MM.1S (cell line): ENCODE results near the gene CCDC148.

Source experiments
- DNase-seq: peaks from one replicate; pipeline ENCODE4 v3.0.0-alpha.2; 2015
- H2AFZ ChIP-seq: fragments of 300-600 bp; sonication (generic); 2 replicates; pipeline ENCODE4 v1.6.0; 2016; ENCODE audit warnings: antibody characterized with exemption, low read length
- H3F3A ChIP-seq: fragments of 300-600 bp; sonication (generic); 2 replicates; pipeline ENCODE4 v1.6.1; 2016; ENCODE audit warnings: mild to moderate bottlenecking, antibody characterized with exemption, low read length, moderate library complexity, mixed read lengths; ENCODE audit not compliant: insufficient read depth
- H3K27ac ChIP-seq: fragments of 300-600 bp; sonication (generic); 2 replicates; pipeline ENCODE4 v1.5.1; 2016; ENCODE audit warnings: mild to moderate bottlenecking, low read length
- H3K27me3 ChIP-seq: fragments of 300-600 bp; sonication (generic); replicated peaks from 2 replicates; pipeline ENCODE4 v1.6.0; 2016; ENCODE audit warnings: low read length; ENCODE audit not compliant: insufficient read depth
- H3K36me3 ChIP-seq: fragments of 300-600 bp; sonication (generic); replicated peaks from 2 replicates; pipeline ENCODE4 v1.6.1; 2016; ENCODE audit warnings: mild to moderate bottlenecking, low read length, mixed read lengths; ENCODE audit not compliant: insufficient read depth
- H3K4me1 ChIP-seq: fragments of 300-600 bp; sonication (generic); 2 replicates; pipeline ENCODE4 v1.6.1; 2016; ENCODE audit warnings: low read length, mixed read lengths
- H3K4me2 ChIP-seq: fragments of 300-600 bp; sonication (generic); 2 replicates; pipeline ENCODE4 v1.6.0; 2016; ENCODE audit warnings: low read depth, low read length
- H3K4me3 ChIP-seq: fragments of 300-600 bp; sonication (generic); 2 replicates; pipeline ENCODE4 v1.5.1; 2016; ENCODE audit warnings: low read length, mixed read lengths
- H3K79me2 ChIP-seq: fragments of 300-600 bp; sonication (generic); 2 replicates; pipeline ENCODE4 v1.6.1; 2016; ENCODE audit warnings: mixed run types, low read length, mixed read lengths
- H3K9ac ChIP-seq: fragments of 300-600 bp; sonication (generic); 2 replicates; pipeline ENCODE4 v1.6.1; 2016; ENCODE audit warnings: low read length, mixed read lengths
- H3K9me2 ChIP-seq: fragments of 300-600 bp; sonication (generic); replicated peaks from 2 replicates; pipeline ENCODE4 v1.6.1; 2016; ENCODE audit warnings: mild to moderate bottlenecking, low read length, mixed read lengths; ENCODE audit not compliant: insufficient read depth
- H3K9me3 ChIP-seq: fragments of 300-600 bp; sonication (generic); replicated peaks from 2 replicates; pipeline ENCODE4 v1.6.1; 2016; ENCODE audit warnings: mild to moderate bottlenecking, low read length, mixed read lengths; ENCODE audit not compliant: insufficient read depth
- H4K20me1 ChIP-seq: fragments of 300-600 bp; sonication (generic); 2 replicates; pipeline ENCODE4 v1.6.1; 2016; ENCODE audit warnings: mild to moderate bottlenecking, low read length, moderate library complexity, mixed read lengths; ENCODE audit not compliant: insufficient read depth
- EZH2 ChIP-seq: fragments of 300-600 bp; sonication (generic); optimal IDR thresholded peaks from 2 replicates; pipeline ENCODE3; 2017; ENCODE audit warnings: low read depth, mild to moderate bottlenecking, antibody characterized with exemption, low read length, mixed read lengths
- EZH2phosphoT487 ChIP-seq: fragments of 300-600 bp; sonication (generic); IDR thresholded peaks from 2 replicates; pipeline ENCODE4 v1.6.1; 2018; ENCODE audit warnings: antibody characterized with exemption, low read length
- TF ChIP-seq, protein P1 (sequence below): fragments of 300-600 bp; sonication (generic); IDR thresholded peaks from 2 replicates; pipeline ENCODE4 v1.5.1; 2016; ENCODE audit warnings: antibody characterized with exemption, low read length, mixed read lengths

CCDC148 gene

DNA sequence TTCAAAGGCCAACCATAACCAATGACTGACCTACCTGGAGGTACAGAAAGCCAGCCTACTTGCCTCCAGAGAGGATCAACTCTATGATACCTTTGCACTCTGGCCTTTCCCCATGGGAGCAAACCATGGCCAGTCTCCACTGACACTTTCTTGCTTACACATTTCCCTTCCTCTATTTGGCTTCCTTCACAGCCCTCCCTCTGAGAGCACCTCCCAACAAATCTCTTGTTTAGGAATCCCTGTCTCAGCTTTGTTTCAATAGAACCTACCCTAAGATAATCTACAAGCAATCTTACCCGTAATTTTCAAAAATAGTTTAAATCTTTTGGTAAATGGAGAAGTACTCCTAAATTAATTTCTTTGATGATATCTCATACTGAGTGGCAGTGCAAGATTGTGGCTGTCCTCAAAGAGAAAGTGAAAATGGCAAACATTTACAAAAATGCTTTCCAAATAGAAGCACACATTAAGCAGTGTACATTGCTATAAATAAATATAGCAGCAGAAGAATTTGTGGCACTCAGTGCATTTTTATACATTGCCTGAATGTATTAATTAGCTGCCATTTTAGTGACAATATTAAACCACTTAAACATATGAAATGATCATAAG is 140.6 kb downstream of the CCDC148 start:
- Histone ChIP-seq H3K27me3 (no peaks in the 10 kb centered on the region), H3K4me3 (no peak overlapping the region), H3K4me1 (peaks cover 25% of the 10 kb centered on the region), H3K9me2 (no peaks in the 10 kb centered on the region), H3K27ac (no peak overlapping the region), H3K79me2 (no peaks in the 10 kb centered on the region), H4K20me1 (no peaks in the 10 kb centered on the region), H2AFZ (peak overlapping the region; percentile 36), H3K36me3 (no peaks in the 10 kb centered on the region), H3F3A (no peaks in the 10 kb centered on the region), H3K9me3 (no peaks in the 10 kb centered on the region), H3K4me2 (peak overlapping the region; percentile 45; the same call in 1 of the 2 replicates), H3K9ac (no peak overlapping the region)
- DNase-seq, result peak; percentile 43
- TF ChIP-seq, protein P1, sequence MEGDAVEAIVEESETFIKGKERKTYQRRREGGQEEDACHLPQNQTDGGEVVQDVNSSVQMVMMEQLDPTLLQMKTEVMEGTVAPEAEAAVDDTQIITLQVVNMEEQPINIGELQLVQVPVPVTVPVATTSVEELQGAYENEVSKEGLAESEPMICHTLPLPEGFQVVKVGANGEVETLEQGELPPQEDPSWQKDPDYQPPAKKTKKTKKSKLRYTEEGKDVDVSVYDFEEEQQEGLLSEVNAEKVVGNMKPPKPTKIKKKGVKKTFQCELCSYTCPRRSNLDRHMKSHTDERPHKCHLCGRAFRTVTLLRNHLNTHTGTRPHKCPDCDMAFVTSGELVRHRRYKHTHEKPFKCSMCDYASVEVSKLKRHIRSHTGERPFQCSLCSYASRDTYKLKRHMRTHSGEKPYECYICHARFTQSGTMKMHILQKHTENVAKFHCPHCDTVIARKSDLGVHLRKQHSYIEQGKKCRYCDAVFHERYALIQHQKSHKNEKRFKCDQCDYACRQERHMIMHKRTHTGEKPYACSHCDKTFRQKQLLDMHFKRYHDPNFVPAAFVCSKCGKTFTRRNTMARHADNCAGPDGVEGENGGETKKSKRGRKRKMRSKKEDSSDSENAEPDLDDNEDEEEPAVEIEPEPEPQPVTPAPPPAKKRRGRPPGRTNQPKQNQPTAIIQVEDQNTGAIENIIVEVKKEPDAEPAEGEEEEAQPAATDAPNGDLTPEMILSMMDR, result no peak
- no peak for TF ChIP-seq EZH2
- TF ChIP-seq EZH2phosphoT487, result no peak

DNA sequence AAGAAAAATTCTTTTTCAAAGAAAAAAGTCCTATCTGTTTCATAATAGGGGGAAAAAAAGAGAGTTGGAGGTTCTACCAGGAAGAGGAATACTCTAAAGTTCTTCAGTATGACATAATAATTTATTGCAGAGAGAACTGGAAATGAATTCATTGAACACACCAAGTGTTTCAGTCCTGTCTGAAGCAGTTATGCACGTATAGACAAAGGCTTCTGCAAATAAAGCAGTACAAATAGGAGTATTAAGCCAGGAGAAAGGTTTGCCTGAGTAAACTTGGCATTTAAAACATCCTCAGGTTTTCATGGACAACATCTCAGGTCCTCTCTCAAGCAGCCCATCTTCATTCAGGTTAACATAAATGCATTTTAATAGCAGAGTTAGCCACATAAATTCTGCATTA is 141.6 kb downstream of the CCDC148 start:
- Histone ChIP-seq H3K9me2 (no peaks in the 10 kb centered on the region), H3K9me3 (no peaks in the 10 kb centered on the region)
- TF ChIP-seq, protein P1, result no peak
- no peak for TF ChIP-seq EZH2
- TF ChIP-seq EZH2phosphoT487, result no peak

DNA sequence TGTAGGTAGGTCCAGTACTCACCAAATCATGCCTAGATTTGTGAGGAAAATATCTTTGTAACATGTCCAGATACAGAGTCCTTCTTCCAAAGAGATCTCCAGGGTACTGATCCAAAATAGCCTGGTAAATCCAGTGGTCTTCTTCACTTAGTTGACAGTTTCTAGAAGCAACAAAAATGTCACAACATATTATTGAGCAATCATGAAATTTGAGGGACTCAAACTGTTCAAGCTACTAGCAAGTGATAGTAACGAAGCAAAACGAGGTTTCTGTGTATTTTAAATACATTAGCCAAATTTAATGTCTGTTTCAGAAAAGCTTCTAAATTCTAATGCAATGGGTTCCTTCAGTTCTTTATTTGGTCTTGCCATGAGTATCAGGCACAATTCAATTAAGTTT is 142.8 kb downstream of the CCDC148 start:
- Histone ChIP-seq H3K27me3 (no peaks in the 10 kb centered on the region), H3K4me1 (peaks cover 25% of the 10 kb centered on the region), H3K4me2 (no peak overlapping the region), H3K9me2 (no peaks in the 10 kb centered on the region), H3K79me2 (no peaks in the 10 kb centered on the region), H3K9me3 (no peaks in the 10 kb centered on the region), H2AFZ (no peak overlapping the region), H3K4me3 (no peak overlapping the region), H3K36me3 (no peaks in the 10 kb centered on the region), H3F3A (no peaks in the 10 kb centered on the region), H4K20me1 (no peaks in the 10 kb centered on the region), H3K27ac (no peak overlapping the region), H3K9ac (no peak overlapping the region)
- TF ChIP-seq, protein P1, result no peak
- TF ChIP-seq EZH2 (no peak), EZH2phosphoT487 (no peak)
- DNase-seq, result no peak

More for the DNA sequence above, 141.6 kb downstream of the CCDC148 start:
- DNase-seq, result no peak
- Histone ChIP-seq H3F3A (no peaks in the 10 kb centered on the region), H3K27me3 (no peaks in the 10 kb centered on the region), H3K36me3 (no peaks in the 10 kb centered on the region), H2AFZ (no peak overlapping the region), H4K20me1 (no peaks in the 10 kb centered on the region), H3K4me1 (peaks cover 25% of the 10 kb centered on the region), H3K27ac (no peak overlapping the region), H3K4me2 (no peak overlapping the region), H3K4me3 (no peak overlapping the region), H3K79me2 (no peaks in the 10 kb centered on the region), H3K9ac (no peak overlapping the region)
